ENCODE data around the gene SLC25A22.

SLC25A22 gene

DNA sequence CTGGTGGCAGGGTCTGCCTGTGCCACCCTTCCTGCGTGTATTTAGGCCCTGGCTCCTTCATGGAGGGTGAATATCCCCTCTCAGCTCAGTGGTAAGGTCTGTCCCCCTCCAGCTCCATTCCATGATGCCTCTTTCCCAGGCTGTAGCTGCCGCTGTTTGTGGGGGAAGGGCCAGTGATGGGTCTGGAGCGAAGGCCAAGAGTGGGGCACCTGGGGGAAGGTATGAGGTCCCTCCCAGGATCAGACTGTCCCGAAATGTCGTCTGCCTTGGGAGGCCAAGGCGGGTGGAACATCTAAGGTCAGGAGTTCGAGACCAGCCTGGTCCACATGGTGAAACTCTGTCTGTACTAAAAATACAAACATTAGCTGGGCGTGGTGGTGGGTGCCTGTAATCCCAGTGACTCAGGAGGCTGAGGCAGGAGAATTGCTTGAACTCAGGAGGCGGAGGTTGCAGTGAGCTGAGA, 35.8 kb upstream of the SLC25A22 start:
- no peak for DNase-seq (ENCODE audit: low read depth)

DNA sequence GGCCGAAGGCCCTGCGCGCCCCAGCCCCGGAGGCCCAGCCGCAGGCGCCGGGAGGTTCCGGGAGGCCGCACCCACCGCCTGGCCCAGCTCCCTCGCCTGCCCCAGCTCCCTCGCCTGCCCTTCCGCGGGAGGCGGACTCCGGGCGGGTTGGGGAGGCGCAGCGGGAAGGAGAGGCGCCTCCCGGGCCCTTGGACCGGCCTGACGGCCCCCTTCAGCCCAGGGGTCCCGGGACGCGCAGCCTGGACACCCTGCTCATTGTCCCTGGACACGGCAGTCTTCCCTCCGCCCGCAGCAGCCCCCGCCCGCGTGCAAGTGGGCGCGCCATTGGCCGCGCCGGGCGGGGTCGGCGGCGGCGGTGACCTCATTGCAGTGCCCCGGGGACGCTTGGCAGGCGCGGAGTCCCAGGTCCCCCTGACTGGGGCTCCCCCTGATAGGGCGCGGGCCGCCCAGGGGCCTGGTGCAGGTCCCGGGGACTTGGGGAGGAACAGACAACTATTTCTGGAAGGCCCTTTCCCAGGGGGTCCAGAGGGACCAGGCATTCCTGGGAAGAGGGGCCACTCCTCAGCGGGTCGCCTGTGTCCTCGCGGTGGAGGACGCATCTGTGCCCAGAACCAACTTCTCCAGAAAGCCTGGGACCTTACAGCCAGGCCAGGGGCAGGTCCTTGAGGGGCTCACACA, 35.2 kb upstream of the SLC25A22 start:
- DNase-seq (ENCODE audit: low read depth): no peak

DNA sequence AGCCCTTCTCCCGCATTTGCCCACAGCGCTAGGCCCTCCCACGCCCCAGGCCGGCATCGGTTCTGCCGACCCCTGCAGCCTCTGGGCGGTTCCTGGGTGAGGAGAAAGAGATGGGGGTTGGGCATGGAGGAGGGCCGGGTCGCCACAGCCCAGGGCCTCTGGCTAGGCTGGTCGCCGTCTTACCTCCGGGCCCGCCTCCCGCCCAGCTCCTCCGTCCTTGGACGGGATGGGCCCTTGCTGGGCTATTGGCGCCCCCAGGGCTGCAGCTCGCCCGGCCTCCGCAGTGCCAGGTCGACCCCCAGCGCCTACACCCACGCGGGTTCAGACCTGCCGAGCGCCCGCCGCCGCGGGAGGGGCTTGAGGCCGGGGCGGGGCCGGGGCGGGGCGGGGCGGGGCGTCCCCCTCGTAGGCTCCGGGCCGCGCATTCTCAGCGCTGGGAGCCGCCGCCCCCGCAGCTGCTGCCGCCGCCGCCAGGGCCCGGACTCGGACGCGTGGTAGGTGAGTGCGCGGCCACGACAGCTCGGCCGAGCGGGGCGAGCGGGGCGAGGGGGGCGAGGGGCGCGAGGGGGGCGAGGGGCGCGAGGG, 34.5 kb upstream of the SLC25A22 start, which contains the start of gene CD151:
Gene CD151, plus strand, starts transcription at position 424 of the 585 bp plus-strand sequence. CDS start 3,118 bp downstream, outside the sequence.
- no peak for DNase-seq (ENCODE audit: low read depth)

- no peak for DNase-seq (ENCODE audit: low read depth)
Observed at GRCh38 chr11:831961-832528, 34.0 kb upstream of the SLC25A22 start.

DNA sequence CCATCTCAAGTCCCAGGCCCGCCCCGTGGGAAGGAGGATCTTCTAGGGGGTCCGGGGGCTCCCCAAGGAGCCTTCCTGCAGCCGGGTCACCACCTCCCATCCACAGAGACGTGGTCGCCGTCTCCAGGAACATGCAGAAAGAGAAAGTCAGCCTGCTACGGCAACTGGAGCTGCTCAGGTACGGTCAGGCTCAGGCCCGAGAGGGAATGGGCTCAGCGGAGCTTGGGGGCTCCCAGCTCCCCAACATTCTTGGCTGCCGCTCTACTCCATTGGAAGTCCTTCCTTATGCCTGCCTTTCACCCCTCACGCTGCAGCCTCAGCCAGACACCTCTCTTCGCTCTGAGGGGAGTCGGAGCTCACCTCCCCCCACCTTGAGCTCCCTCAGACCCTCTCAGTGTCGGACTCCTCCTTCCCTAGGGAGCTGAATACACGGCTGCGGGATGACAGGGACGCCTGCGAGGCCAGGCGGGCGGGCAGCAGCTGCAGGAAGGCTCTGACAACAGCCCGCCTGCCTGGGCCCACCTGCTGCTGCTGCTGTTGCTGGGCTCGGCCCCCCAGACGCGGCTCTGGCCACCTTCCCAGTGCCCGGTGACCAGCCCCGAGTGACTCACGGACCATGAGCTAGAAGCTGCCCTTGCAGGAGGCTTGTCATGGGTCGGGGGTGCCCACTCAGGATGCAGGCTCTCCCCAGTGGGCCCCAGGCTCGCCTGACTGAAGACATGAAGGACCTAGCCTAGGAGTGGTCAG, 33.2 kb upstream of the SLC25A22 start:
- DNase-seq (ENCODE audit: low read depth): no peak

DNA sequence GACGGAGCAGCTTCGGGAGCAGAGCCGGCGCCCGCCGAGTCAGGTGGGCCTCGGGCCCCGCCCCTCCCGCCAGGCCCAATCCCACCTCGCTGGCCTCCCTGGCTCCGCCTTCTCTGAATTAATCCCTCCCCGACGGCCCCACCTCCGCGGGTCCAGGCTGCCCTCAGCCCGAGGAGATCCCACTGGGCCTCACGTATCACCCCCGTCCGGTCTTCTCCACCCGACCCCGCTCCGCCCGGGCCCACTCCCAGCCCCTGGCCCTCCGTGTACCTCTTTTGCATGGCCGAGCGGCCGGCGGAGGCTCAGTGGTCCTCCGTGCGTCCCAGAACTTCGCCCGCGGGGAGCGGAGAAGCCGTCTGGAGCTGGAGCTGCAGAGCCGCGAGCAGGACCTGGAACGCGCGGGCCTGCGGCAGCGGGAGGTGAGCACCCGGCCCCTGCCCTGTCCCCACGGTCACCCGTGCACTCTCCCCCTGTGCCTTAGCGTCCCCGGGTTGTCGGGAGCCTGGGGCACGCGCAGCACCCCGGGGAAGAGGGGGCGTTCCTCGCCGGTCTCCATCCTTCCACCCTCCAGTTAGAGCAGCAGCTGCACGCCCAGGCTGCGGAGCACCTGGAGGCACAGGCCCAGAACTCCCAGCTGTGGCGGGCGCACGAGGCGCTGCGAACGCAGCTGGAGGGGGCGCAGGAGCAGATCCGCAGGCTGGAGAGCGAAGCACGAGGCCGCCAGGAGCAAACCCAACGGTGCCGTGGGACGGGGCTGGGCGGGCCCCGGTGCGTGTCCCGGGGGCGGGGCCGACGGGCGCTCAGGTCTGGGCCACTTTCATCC, 32.4 kb upstream of the SLC25A22 start:
- DNase-seq (ENCODE audit: low read depth): no peak

DNA sequence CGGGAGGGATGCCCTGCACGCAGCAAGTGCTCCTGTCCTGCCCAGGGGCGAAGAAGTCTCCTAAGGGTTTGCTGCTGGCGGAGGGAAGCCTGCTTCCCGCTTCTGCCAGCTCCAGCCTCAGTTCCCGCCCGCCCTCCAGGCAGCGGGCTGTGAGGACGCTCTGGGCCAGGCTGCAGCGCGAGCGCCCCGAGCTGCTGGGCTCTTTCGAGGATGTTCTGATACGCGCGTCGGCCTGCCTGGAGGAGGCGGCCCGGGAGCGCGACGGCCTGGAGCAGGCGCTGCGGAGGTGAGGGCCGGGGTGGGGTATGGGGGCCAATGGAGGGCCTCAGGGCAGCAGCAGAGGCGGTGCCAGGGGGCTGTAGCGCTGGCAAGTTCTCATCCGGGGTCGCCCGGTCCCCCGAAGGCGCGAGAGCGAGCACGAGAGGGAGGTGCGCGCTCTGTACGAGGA, 31.8 kb upstream of the SLC25A22 start:
- DNase-seq (ENCODE audit: low read depth): no peak

- DNase-seq (ENCODE audit: low read depth): no peak
Observed at GRCh38 chr11:829176-829846, 31.2 kb upstream of the SLC25A22 start.

GRCh38 chr11:828506-829175, 30.6 kb upstream of the SLC25A22 start:
- DNase-seq (ENCODE audit: low read depth): no peak

- DNase-seq (ENCODE audit: low read depth): no peak
Observed at GRCh38 chr11:827897-828192, 29.8 kb upstream of the SLC25A22 start, which contains the start of gene CRACR2B. Gene CRACR2B, plus strand, starts transcription at chr11:827919. Its CDS starts 689 bp downstream, at chr11:828608.

DNA sequence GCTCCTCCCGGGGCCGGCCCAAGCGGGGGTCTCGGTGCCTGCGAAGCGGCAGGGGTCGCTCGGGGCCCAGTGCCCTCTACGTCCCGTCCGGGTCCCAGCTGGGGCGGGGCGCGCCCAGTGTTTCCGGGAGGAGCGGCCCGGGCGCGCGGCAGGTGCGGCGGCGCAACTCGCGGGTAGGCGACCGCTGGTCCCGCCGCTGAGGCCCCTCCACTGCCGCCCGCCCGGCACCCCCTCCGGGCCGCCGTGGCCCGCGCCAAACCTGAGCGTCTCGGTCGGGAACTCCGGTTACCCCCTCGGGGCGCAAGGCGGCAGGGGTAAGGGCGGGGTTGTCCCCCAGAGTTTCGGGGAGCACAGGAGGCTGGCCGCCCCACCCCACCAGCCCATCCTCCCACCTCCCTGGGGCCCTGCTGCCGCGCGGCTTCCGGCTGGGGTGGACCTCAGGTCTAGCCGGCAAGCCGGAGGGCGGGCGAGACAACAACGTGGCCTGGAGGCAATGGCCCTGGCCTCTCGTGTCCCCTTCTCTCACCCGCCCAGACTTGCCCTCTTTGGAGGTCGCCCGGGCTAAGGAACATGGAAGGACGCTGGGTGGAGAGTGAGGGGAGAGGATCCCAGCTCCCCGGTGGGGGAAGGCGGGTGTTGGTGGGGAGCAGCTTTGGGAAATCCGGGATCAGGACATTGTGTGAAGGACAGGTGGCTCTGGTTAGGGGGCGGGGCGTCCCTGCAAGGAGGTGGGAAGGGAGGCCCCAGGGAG, 29.2 kb upstream of the SLC25A22 start:
- no peak for DNase-seq (ENCODE audit: low read depth)

DNA sequence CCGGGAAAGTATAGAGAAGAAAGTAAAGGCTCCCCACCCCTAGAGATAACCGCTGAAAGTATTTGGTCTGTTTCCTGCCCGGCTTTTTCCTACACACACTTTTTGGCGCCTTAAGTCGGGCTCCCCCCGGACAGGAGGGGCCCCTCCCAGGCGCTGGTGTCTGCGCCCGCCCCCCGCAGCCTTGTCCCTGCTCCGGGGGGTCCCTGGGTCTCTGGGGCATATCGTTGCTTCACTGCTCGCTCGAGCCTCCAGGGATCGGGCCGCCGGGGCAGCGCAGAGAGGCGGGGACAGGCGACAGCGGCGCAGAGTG, 28.7 kb upstream of the SLC25A22 start:
- DNase-seq (ENCODE audit: low read depth): no peak

DNA sequence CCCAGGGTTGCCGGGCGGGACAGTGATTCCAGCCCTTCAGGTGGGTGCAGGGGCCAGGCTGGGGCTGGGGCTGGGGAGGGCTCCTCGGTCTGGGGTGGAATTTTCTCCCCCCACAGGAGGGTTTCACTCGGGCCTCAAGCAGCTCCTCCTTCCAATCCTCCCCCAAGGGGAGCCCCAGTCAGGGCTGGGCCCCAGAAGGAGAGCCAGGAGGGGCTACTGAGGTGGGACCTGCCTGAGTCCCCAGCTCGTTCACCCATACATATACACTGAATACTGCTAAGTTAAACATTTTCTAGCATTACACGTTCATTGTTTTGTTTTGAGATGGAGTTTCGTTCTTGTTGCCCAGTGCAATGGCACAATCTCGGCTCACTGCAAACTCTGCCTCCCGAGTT, 28.1 kb upstream of the SLC25A22 start:
- no peak for DNase-seq (ENCODE audit: low read depth)

DNA sequence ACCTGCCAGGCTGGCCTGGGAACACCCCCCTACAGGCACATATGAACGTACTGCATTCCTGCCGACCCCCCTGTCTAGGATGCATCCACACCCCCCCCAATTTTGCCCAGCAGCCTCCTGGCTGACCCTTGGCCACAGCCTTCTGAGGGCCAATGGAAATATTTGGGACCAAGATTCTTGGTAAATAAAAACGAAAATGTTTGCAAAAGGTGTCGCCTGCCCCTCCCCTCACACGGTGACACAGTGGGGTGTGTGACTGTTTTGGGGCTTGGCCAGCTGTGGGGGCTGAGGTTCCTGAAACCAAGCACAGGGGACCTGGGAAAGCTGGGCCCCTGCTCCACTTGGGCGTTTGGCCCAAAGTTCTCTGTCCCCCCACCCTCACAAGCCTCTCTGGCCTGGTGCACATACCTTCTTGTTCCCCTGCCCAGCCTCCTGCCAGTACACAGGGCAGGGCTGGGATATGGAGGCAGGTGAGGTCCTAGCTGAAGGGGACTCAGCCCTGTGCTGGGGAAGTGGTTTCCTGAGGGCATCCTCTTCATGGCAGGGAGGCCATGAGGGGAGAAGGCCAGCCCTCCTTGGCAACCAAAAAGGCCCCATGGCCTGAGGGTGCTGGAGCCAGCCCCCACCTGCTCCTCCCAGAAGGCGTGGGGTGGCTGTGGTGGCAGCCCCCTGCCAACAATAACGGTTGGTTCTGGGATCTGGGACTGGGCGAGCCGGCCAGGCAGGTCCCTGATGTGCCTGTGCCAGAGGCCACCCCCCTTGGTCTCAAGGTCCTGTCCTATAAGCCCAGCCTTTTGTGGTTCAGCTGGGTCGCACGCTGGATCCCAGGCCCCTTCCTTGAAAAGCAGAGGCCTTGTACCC, 27.5 kb upstream of the SLC25A22 start:
- no peak for DNase-seq (ENCODE audit: low read depth)

- DNase-seq (ENCODE audit: low read depth): no peak
Observed at GRCh38 chr11:824942-825341, 26.9 kb upstream of the SLC25A22 start.

DNA sequence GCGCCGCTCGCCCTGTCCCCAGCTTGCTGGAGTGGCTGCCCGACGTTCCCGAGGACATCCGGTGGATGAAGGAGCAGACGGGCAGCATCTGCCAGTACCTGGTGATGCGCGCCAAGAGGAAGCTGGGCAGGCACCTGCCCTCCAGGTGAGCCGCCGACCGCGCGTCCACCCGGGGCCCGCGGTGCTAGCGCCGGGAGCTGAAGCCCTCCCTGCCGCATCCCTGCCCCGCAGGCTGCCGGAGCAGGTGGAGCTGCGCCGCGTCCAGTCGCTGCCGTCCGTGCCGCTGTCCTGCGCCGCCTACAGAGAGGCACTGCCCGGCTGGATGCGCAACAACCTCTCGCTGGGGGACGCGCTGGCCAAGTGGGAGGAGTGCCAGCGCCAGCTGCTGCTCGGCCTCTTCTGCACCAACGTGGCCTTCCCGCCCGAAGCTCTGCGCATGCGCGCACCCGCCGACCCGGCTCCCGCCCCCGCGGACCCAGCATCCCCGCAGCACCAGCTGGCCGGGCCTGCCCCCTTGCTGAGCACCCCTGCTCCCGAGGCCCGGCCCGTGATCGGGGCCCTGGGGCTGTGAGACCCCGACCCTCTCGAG, 26.3 kb upstream of the SLC25A22 start:
- no peak for DNase-seq (ENCODE audit: low read depth)

DNA sequence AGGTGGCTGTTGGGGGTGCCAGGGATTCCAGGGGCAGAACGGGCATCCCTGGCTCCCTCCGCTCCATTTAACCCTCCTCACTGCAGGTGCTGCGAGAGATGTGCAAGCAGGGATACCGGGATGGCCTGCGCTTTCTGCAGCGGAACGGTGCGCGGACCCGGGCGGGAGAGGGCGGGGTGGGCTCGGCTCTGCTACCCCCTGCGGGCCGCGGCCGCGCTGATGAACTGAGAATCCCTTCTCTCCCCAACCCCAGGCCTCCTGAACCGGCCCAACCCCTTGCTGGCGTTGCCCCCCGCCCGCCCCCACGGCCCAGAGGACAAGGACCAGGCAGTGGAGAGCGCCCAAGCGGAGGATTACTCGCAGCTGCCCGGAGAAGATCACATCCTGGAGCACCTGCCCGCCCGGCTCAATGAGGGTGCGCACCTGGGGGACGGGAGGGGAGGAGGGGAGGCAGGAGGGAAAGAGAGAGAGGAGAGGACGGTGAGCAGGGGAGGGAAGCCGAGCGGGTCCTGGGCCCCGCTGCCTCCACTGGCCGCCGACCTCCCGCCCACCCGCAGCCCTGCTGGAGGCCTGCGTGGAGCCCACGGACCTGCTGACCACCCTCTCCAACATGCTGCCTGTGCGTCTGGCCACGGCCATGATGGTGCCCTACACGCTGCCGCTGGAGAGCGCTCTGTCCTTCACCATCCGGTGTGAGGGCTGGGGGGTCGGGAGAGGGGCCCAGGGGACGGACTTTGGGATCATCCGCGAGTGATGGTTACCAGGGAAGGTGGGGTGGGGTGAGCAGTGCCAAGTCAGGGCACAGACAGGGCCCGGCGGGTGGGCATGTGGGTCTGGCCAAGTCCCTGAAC, 25.6 kb upstream of the SLC25A22 start:
- DNase-seq (ENCODE audit: low read depth): no peak
